Activated naive CD4-positive, alpha-beta T cell treated with anti-CD3 and anti-CD28 coated beads, Interleukin-2, amount 50 U/mL, for 16 hours (primary cell): ENCODE results near the gene RAB11FIP4.

Experiments
- DNase-seq: peaks from one replicate; pipeline ENCODE4 v3.0.0-alpha.2; 2020

Gene RAB11FIP4

GRCh38 chr17:31461227-31461810 lies 69.8 kb downstream of the RAB11FIP4 start:
- DNase-seq, result no peak

- no peak for DNase-seq
These were observed 70.8 kb downstream of the RAB11FIP4 start for GRCh38 chr17:31462261-31462660.

- no peak for DNase-seq
These were observed 74.8 kb downstream of the RAB11FIP4 start for GRCh38 chr17:31466096-31466760.

GRCh38 chr17:31467502-31468256 lies 76.2 kb downstream of the RAB11FIP4 start:
- no peak for DNase-seq

DNA sequence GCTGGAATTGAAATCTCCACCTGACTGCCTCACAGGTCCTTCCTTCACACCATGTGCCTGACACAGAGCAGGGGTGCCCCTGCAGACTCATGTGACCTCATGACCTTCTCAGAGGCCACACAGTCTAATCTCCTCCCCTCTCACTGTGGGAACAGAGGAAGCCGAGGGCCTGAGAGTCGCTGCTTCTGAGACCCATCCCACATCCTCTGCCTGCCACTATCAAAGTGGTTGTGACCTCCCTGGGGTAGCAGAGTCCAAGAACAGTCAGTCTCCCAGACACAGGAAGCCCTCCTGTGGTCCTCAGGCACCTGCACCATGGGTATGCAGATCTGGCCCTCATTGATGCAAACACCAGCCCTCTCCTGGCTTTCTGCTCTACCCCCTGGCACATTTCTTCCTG lies 78.5 kb downstream of the RAB11FIP4 start:
- no peak for DNase-seq

DNA sequence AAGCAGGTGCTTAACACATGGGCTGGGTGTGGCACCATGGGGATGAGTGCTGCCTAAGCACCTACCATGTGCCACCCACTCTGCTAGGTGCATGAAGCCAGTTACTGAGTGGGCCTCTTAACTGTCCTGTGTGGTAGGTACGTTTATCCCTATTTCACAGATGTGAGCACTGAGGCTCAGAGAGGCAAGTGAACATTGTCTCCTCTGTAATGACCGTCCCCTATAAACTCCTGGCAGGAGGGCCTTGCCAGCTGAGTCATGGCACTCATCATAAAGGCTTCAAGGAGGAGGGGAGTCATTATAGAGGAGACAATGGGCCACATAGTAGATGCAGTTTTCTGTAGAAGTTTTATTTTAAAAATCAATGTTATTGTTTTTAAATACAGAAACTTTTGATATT lies 79.1 kb downstream of the RAB11FIP4 start:
- no peak for DNase-seq

DNA sequence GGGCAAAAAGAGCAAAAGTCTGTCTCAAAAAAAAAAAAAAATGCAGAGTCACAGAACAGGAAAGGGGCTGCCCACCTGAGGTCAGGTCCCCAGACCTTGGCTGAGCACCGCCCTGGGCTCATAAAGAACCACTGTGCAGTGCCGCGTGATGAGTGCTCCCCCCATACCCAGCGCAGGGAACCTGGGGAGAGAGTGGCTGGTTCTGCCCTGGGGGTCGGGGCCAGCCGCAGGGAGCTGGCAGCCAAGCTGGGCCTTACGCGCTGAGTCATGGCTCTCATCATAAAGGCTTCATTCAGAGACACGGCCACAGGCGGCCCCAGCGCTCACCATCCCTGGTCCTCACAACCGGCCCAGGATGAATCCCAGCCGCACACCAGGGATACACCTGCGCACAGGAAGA lies 80.7 kb downstream of the RAB11FIP4 start:
- DNase-seq, result no peak

- no peak for DNase-seq
These were observed 84.1 kb downstream of the RAB11FIP4 start for GRCh38 chr17:31475378-31476162.

GRCh38 chr17:31476525-31477416 lies 85.3 kb downstream of the RAB11FIP4 start:
- no peak for DNase-seq

GRCh38 chr17:31477417-31478055 lies 86.1 kb downstream of the RAB11FIP4 start:
- DNase-seq, result no peak

- no peak for DNase-seq
These were observed 87.6 kb downstream of the RAB11FIP4 start for GRCh38 chr17:31479062-31479408.

DNA sequence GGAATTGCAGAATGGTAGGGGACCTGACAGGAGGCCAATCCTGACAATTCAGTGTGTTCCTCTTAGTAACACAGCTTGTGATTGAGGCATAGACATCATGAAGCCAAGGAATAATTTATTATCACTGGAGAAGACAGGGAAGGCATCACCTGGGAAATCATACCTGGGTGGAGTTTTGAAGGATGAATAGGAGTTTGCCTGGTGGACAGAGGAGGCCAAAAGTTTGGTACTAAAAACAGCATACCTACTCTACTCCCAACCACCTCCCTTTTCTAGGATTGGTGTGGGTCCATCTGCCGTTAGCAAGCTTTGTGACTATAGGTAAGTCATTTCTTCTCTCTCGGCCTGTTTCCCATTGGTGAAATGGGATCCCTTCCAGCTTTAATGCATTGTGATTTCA lies 88.0 kb downstream of the RAB11FIP4 start:
- DNase-seq, result no peak

DNA sequence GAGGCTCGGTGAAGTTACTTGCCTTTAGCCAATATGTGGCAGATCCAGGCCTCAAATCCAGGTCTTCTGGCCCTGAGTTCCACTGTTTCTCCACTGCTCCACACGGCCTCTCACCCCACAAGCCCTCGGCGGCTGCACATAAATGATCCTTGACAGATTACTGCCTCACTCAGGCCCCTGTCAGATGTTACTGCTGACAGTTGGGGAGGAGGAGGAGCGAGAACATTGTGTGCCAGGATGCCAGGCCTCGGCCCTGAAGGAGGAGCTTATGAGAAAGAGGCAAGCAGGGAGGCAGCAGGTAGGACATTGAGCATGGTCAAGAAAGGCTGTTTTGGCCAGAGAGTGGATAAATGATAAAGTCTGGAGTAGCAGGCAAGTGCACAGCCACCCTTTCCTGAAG lies 88.6 kb downstream of the RAB11FIP4 start:
- DNase-seq, result no peak

- no peak for DNase-seq
These were observed 89.7 kb downstream of the RAB11FIP4 start for GRCh38 chr17:31480904-31481782.

- no peak for DNase-seq
These were observed 90.3 kb downstream of the RAB11FIP4 start for GRCh38 chr17:31481783-31482081.

GRCh38 chr17:31484821-31485220 lies 93.3 kb downstream of the RAB11FIP4 start:
- no peak for DNase-seq

DNA sequence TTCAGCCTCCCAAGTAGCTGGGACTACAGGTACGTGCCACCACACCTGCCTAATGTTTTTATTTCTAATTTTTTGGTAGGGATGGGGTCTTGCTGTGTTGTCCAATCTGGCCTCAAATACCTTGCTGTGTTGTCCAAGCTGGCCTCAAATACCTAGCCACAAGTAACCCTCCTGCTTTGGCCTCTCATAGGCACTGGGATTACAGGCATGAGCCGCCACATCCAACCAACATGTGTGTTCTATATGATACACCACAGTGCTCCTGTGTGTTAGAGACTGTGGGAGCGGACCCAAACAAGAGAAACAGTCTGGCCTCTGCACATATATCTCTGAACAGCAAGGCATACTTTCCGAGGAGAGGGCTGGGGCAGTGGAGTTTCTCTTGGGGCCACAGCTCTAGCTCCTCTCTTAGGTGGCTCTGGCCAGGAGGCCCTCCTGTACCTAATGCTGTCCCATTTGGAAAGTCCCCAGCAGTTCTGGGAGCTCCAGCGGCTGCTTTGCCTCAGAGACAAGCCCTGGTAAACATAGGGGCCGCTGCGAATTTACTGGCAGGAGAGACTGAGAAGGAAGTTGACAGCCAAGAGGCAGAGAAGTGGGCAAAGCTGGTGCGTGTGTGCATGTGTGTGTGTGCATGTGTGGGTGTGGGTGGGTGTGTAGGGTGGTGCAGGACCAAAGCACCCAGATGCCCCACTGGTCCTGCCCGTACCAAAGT lies 95.0 kb downstream of the RAB11FIP4 start:
- no peak for DNase-seq

- DNase-seq, result no peak
These were observed 95.7 kb downstream of the RAB11FIP4 start for GRCh38 chr17:31487063-31487647.

DNA sequence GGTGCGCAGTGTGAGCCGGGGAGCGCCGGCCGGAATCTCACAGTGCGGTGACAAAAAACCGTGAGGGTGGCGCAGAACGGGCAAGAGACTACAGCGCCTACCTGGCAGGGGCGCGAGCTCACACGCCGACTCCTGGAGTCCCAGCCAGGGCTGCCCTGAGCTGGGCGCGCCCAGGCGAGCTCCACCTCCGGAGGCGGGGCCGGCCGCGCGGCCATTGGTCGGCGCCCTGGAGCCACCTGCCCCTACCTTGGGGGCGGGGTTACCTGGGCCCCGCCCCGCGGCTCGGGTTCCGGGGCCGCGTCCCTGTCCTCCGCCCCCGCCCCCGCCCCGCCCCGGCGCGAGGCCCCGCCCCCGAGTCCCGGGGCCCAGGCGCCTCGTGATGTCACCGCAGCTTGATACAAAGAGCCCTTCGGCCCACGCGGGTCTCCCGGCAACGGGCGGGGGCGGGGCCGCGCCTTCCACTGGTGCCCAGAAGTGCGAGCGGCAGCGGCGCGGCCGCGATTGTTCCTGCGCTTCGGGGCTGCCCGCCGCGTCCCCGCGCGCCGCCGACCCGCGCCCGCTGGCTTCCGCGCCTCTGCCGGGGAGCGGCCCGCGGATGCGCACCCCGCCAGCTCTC lies 96.3 kb downstream of the RAB11FIP4 start:
- DNase-seq, result peak; percentile 95
